Heart left ventricle (tissue), 16 donors: ENCODE measurements around the gene GLT1D1. TPM values are rescaled to one million over a fixed set of nuclear protein-coding genes. Genes with fewer than 3 reads are reported as not detected.

Source experiments
- ATAC-seq, 4 donors: fragments of 200-7000 bp; cut with Tn5 transposase; one replicate each; pipeline ENCODE4 v1.9.1; 2020 to 2022; ENCODE audit warnings: moderate library complexity in 4 of 4, mild to moderate bottlenecking in 3 of 4, moderate number of reproducible peaks in 1 of 4
- DNase-seq, 5 donors: peaks; one replicate each; pipeline ENCODE4 v3.0.0-alpha.2; 2020
- H3K27ac ChIP-seq, 12 donors: fragments of 200-600 bp; sonication (generic) in 4 of 12; one replicate each; pipeline versions ENCODE4 v1.5.0 to v1.8.0; 2016 to 2022; ENCODE audit warnings: mild to moderate bottlenecking in 2 of 12
- H3K27me3 ChIP-seq, 9 donors: fragments of 200-600 bp; sonication (generic) in 2 of 9; one replicate each; pipeline versions ENCODE4 v1.5.1 to v1.8.0; 2016 to 2022; ENCODE audit warnings: mild to moderate bottlenecking in 3 of 9
- H3K36me3 ChIP-seq, 9 donors: fragments of 200-600 bp; sonication (generic) in 2 of 9; one replicate each; pipeline versions ENCODE4 v1.5.0 to v1.8.0; 2018 to 2022; ENCODE audit warnings: mild to moderate bottlenecking in 2 of 9
- H3K4me1 ChIP-seq, 12 donors: fragments of 200-600 bp; sonication (generic) in 4 of 12; one replicate each; pipeline versions ENCODE4 v1.5.0 to v1.8.0; 2016 to 2022; ENCODE audit warnings: mild to moderate bottlenecking in 3 of 12
- H3K4me3 ChIP-seq, 12 donors: fragments of 200-600 bp; sonication (generic) in 4 of 12; one replicate each; pipeline versions ENCODE4 v1.5.0 to v1.8.0; 2017 to 2022; ENCODE audit warnings: mild to moderate bottlenecking in 9 of 12, moderate library complexity in 4 of 12
- H3K9me3 ChIP-seq, 12 donors: fragments of 200-600 bp; sonication (generic) in 4 of 12; one replicate each; pipeline versions ENCODE4 v1.5.0 to v1.8.0; 2016 to 2022; ENCODE audit warnings: mild to moderate bottlenecking in 1 of 12
- CTCF ChIP-seq, 12 donors: fragments of 200-600 bp; sonication (generic) in 4 of 12; IDR thresholded peaks; one replicate each; pipeline versions ENCODE4 v1.5.0 to v1.8.0; 2018 to 2022; ENCODE audit warnings: antibody characterized with exemption in 12 of 12, mild to moderate bottlenecking in 5 of 12
- POLR2A ChIP-seq, 2 donors: fragments of 450-650 bp; IDR thresholded peaks; one replicate each; pipeline ENCODE4 v1.6.1; 2017; ENCODE audit warnings: antibody characterized with exemption in 2 of 2, mild to moderate bottlenecking in 2 of 2, moderate library complexity in 2 of 2
- WGBS, 4 donors: extraction: QIAGEN DNeasy Blood & Tissue Kit in 2 of 4; methylation state at CpG; one replicate each; pipeline versions ENCODE4 v1.1.5 to v1.1.7; 2013 to 2018; 5-methylcytosine and 5-hydroxymethylcytosine counted together
- intact Hi-C, 10 donors: fragments of 100-400 bp; cut with DNase I; formaldehyde crosslinking; loops; one replicate each; pipeline versions ENCODE4 v1.11.1 to v1.14.2; 2022
- polyA plus RNA-seq, 2 donors: library from polyadenylated mRNA; stranded (reverse); fragments of 200-250 nt; gene quantifications; one replicate each; pipeline ENCODE4 v1.2.3, GENCODE V29; 2013
- total RNA-seq, 9 donors: library from RNA; depleted of rRNA in 2 of 9; stranded (reverse); fragments of >200 nt in 2 of 9; fragmentation: NEBNext Ultra II Directional in 3 of 9; extraction: Animal tissue kit (Norgen Biotek cat#: 25700) in 3 of 9; gene quantifications; one replicate each; pipeline versions ENCODE4 v1.1.0 to v1.2.4, GENCODE V29; 2016 to 2023
- donor health status: ischemic (EF 13 %, LVEDD 7.1; RV severe dilation, severe dysfunction).
- donor health status: healthy with polysubstance abuse.
- donor health status: DM: no; HTN: yes; CAD: no.
- donor health status: DM: no; HTN: no; CAD: no.
- donor health status: ischemic (EF 25% LVEDD 6.9; RV normal size, moderate dysfunction).
- donor health status: ischemic (EF 25% LVEDD 5.7; RV mildly dilated, moderate dysfunction).
- donor health status: healthy.
- donor health status: DM: yes; HTN: yes; CAD: no.
- donor health status: ischemic (EF 35%, LVEDD 5.7; RV mildly dilated, moderate dysfunction).
- donor health status: nonischemic (EF 11% LVEDD 7.7; RV severe dilation, severe dysfunction).
- donor health status: DM: yes; HTN: yes; CAD: no.
- donor health status: PGD.
- donor health status: ischemic (EF 29% LVEDD 5.4; RV normal size, mild dysfunction).
- donor health status: nonischemic (EF 23%, LVEDD 6.1; RV moderate dilation, normal function).

The GLT1D1 gene
- total and polyA plus RNA-seq, 11 donors, result 0.11 to 2.3 (median 0.38) TPM

GRCh38 chr12:129005829-129006228 is 152.6 kb downstream of the GLT1D1 start:
- DNase-seq, result no peak
- H3K36me3 ChIP-seq, result no peaks in the 10 kb centered on the region
- no peak overlapping the region for H3K27ac ChIP-seq
- H3K27me3 ChIP-seq, result peaks cover 0 to 3% (median 0%) of the 10 kb centered on the region in 9 donors
- no peak overlapping the region for H3K4me3 ChIP-seq
- no peaks in the 10 kb centered on the region for H3K4me1 ChIP-seq
- 83 to 84% (median 83%) methylated on average over 6 of the region's 6 CpGs for WGBS, 4 donors
- no peak for ATAC-seq
- no peak for TF ChIP-seq POLR2A (IDR thresholded peaks at IDR 0.05)
- TF ChIP-seq CTCF (IDR thresholded peaks at IDR 0.05), result no peak
- intact Hi-C loops, result no loop called here
- peaks cover 0 to 3% (median 0%) of the 10 kb centered on the region in 12 donors for H3K9me3 ChIP-seq

GRCh38 chr12:129009833-129010622 is 156.8 kb downstream of the GLT1D1 start:
- no peak for TF ChIP-seq POLR2A (IDR thresholded peaks at IDR 0.05)
- no peak for TF ChIP-seq CTCF (IDR thresholded peaks at IDR 0.05)
- Histone ChIP-seq H3K27ac (no peak overlapping the region), H3K27me3 (peaks cover 0 to 10% (median 0%) of the 10 kb centered on the region in 9 donors), H3K36me3 (no peaks in the 10 kb centered on the region), H3K4me1 (no peaks in the 10 kb centered on the region), H3K9me3 (peaks cover 0 to 3% (median 0%) of the 10 kb centered on the region in 12 donors), H3K4me3 (no peak overlapping the region)
- ATAC-seq, result peak in 1 of 4 donors; percentile 38
- intact Hi-C loops, result no loop called here
- DNase-seq, result no peak
- WGBS, 4 donors, result 34 to 48% (median 41%) methylated on average over 5 of the region's 5 CpGs

GRCh38 chr12:129016159-129016558 is 162.9 kb downstream of the GLT1D1 start:
- Histone ChIP-seq H3K27me3 (peaks cover 0 to 7% (median 0%) of the 10 kb centered on the region in 9 donors), H3K4me3 (no peak overlapping the region), H3K27ac (no peak overlapping the region), H3K9me3 (peaks cover 0 to 20% (median 3%) of the 10 kb centered on the region in 12 donors), H3K36me3 (no peaks in the 10 kb centered on the region), H3K4me1 (no peaks in the 10 kb centered on the region)
- intact Hi-C loops, result no loop called here
- no peak for DNase-seq
- no peak for TF ChIP-seq POLR2A (IDR thresholded peaks at IDR 0.05)
- TF ChIP-seq CTCF (IDR thresholded peaks at IDR 0.05), result no peak
- 48 to 69% (median 55%) methylated on average over 7 of the region's 7 CpGs for WGBS, 4 donors
- no peak for ATAC-seq

GRCh38 chr12:129025055-129025454 is 171.8 kb downstream of the GLT1D1 start:
- TF ChIP-seq POLR2A (IDR thresholded peaks at IDR 0.05), result no peak
- no peak for TF ChIP-seq CTCF (IDR thresholded peaks at IDR 0.05)
- 82 to 93% (median 89%) methylated on average over 3 of the region's 3 CpGs for WGBS, 4 donors
- H3K9me3 ChIP-seq, result peaks cover 0 to 10% (median 1%) of the 10 kb centered on the region in 12 donors

More at GRCh38 chr12:129025055-129025454, 171.8 kb downstream of the GLT1D1 start:
- H3K4me3 ChIP-seq, result no peak overlapping the region
- H3K4me1 ChIP-seq, result no peaks in the 10 kb centered on the region
- ATAC-seq (no peak), DNase-seq (no peak)
- no peaks in the 10 kb centered on the region for H3K36me3 ChIP-seq
- H3K27me3 ChIP-seq, result peaks cover 0 to 5% (median 0%) of the 10 kb centered on the region in 9 donors
- intact Hi-C loops, result no loop called here
- H3K27ac ChIP-seq, result no peak overlapping the region
